Superior temporal gyrus (tissue), 1 donor: ENCODE results near the gene DYRK4.

Source experiments
- DNase-seq: peaks from one replicate; pipeline ENCODE4 v3.0.0-alpha.2; 2016; ENCODE audit errors: extremely low spot score

The DYRK4 gene

DNA sequence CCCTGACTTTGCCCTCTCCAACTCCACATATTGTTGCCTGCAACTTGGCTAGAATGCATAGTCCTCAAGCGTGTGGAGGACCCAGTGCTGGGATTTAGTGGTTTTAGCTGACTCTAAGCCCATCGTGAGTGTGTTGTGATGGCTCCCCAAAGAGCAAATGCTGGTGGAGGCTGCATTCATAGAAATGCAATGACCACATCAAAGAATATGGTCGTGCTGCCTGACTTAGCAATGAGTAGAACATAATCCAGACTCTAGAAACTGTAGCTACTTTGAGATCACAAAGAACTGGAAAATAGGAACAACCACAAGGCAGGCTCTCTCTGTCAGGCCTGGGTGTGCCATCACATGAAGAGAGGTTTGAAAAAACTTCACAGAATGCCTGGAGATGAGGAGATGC, 1.3 kb downstream of the DYRK4 start:
- no peak for DNase-seq

GRCh38 chr12:4564818-4565217, 2.8 kb downstream of the DYRK4 start:
- DNase-seq = no peak

- DNase-seq = no peak
These were observed 4.5 kb downstream of the DYRK4 start for GRCh38 chr12:4566474-4566873.

GRCh38 chr12:4567073-4567881, 5.3 kb downstream of the DYRK4 start:
- no peak for DNase-seq

DNA sequence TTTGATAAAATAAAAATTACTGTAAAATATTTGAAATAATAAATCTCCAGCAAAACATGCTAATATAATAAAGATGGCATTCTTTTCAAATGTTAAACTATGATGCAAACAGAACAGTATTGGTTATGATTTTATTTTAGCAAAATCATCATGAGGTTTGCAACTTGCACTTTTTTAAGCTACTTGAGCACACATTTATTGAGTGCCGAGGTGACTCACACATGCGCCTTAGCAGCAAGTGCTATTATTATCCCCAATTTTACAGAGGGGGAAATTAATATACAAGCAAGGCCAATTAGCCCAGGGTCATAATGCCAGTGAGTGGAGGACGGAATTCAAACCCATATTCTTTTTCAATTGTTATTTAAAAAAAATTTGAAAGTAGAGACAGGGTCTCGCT, 7.3 kb downstream of the DYRK4 start:
- no peak for DNase-seq

- no peak for DNase-seq
These were observed 10.7 kb downstream of the DYRK4 start for GRCh38 chr12:4572680-4573079.

- no peak for DNase-seq
These were observed 17.5 kb downstream of the DYRK4 start for GRCh38 chr12:4579305-4580102.

DNA sequence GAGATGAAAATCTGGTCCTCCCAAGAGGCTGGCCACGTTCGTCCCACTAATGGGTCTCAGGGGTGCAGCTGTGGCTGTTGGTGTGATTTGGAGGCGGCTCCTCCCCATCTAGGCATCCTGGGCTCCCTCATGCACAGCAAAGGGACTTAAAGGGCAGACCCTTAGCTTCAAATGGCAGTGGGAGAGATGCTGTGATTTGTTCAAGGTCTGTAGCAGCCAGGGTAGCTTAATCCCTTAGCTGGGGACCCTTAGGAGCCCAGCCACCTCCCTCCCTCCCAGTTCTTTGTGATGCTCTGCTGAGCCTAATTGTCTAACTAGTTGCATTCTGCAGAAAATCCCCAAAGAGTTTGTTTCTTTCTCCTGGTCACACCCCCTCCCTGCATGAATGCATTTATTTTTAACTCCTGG, 18.3 kb downstream of the DYRK4 start:
- no peak for DNase-seq

- no peak for DNase-seq
These were observed 22.3 kb downstream of the DYRK4 start for GRCh38 chr12:4584281-4584680.

DNA sequence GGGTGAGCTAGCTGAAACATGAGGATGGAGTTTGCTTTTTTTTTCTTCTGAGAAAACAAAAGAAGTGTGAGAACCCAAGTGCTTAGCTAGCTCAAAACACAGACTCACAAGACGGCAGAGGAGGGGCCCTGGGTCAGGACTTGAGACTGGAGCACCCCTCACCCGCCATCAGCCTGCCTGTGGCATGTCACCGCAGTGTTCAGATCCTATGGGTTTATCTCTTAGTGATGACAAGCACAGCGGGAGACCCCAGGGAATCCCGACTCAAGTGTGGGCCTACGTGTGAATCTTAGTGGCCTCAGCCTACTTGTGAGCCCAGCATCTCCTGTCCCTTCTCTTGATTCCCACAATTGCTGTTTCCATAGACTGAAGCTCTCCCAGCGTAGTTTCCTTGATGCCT, 22.9 kb downstream of the DYRK4 start:
- DNase-seq = no peak

GRCh38 chr12:4586500-4586899, 24.5 kb downstream of the DYRK4 start:
- DNase-seq = no peak

DNA sequence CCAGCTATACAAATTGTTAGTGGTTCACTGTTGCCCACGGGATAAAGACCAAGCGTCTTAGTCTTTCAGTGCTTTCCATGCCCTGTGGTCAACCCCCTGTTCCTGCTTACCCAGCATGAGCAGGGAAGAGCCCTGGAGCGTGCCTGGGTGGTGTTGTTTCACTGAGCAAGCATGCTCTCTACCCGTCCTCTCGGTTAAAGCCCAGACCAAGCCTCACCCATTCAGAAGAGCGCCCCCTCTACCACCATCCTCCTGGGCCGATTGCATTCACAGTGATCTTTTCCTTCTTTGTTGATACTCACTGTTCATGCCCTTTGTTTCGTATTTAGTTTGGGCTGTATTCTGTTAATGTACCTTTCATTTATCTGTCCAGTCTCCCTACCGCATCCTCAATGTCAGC, 25.1 kb downstream of the DYRK4 start:
- no peak for DNase-seq

GRCh38 chr12:4588916-4589315, 26.9 kb downstream of the DYRK4 start:
- no peak for DNase-seq

DNA sequence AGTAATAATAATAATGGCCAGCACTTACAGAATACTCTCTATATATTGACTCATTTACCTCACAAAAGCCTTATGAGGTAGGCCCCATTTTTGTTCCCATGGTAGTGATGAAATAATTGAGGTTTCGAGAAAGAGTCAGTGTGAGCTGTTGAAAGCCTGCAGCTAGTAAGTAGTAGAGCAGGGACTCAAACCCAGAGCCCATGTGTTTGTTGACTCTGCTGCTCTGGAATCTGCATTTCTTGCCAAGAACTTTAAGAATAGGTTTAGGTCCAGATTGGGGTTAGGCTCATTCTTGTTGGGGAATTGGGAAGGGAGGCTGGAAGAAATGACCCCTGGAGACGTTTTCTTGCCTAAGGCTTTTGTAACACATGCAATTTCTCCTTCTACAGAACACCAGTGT, 27.9 kb downstream of the DYRK4 start:
- DNase-seq = no peak

- DNase-seq = no peak
These were observed 29.2 kb downstream of the DYRK4 start for GRCh38 chr12:4591180-4591687.

DNA sequence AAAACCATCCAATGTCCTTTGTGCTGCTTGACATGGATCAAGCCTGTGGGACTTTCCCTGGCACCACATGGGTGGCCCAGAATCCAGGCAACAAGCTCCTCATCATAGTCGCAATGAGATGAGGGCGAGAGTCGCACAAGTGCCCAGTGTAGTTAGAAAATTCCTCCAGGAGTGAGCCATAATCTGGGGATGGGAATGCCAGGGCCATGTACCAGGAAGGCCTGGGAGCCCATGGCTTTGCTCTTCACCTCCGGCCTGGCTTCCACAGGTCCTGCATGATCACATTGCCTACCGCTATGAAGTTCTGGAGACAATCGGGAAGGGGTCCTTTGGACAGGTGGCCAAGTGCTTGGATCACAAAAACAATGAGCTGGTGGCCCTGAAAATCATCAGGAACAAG, 33.9 kb downstream of the DYRK4 start:
- no peak for DNase-seq

DNA sequence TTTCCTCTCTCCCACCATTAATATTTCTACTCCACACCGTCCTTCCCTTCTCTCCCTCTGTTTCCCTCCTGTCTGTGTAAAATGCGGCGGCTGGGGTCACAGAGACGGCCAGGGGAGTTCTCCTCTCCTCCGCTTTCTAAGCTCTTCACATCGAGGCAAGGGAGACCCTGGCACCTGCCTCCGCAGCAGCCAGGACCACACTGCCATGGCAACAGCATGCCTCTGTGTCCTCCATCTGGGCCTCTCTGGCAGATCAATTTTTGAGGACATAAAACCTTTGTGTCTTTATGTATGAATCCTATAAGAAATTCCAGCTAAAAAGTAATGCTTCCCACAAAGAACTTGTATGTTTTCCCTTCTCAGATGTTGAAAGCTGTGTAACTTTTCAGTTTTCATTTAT, 41.4 kb downstream of the DYRK4 start:
- DNase-seq = peak; percentile 8

DNA sequence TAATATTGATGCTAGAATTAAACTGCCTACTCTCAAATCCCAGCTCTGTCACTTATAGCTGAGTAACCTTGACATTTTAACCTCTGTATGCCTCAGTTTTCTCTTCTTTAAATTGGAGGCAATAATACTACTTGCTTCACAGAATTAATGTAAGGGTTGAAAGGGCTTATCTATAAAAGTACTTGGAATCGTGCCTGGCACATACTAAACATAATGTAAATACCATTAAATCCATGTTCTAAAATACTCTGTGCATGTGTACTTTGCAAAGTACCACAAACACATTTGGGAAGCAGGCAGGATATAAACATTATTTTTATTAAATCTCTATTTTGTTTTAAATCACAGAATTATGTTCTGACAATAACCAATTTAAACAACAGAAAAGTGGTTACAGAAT, 41.9 kb downstream of the DYRK4 start:
- no peak for DNase-seq

- DNase-seq = peak; percentile 96
These were observed 42.7 kb downstream of the DYRK4 start for GRCh38 chr12:4604684-4605193.

DNA sequence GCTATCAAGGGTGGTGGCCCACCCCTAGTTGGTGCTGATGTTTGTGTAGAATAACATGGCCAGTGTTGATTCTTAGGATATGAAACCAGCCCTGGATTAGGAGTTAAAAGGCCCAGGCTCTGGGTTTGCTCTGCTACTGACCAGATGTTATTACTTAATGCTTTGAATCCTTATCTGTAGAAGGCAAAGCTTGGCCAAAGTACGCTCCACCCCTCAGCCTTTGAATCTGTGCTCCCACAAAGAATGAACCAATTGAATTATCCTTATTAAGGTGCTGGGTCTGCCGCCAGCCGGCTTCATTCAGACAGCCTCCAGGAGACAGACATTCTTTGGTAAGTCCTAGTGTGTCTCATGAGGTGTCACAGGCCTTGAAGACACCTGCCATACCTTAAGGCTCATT, 45.0 kb downstream of the DYRK4 start:
- DNase-seq = no peak

GRCh38 chr12:4609071-4609470, 47.1 kb downstream of the DYRK4 start:
- DNase-seq = no peak

DNA sequence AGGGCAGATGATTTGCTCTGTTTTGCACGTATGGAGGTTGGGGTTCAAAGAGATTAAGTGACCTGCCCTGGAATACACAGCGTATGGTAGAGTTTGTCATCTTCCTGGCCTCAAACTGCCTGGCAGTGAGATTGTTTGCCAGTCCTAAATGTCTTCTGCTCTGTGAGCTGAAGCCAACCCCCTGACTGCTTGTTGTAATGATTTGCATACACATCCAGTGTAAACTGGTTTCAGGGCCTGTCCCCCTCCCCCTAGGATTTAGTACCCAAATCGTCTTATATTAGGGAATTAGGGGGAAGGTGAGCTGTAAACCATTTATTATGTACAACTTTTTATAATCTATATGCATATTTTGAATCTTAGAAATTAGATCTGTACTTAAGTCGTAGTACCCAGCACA, 48.5 kb downstream of the DYRK4 start:
- DNase-seq = no peak

DNA sequence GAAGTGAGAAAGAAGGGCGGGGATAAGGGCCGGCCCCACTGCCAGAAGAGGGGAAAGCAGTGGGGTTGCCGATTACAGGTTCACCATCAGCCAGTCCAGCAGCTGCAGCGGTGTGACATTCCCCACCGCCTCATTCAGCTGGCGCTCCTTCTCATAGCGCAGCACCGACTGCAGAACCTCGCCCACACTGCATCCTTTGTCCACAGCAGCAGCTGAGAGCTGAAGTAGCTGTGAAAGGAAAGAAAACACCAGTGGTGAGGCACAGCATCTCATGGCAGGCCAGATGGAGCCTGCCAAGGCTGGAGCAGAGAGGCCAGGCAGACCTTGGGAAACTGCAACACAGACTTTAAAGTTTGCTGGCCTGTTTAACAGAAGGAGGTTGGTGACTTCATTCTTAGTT, 53.7 kb downstream of the DYRK4 start:
- DNase-seq = peak; percentile 61
